ENCODE data around the gene RAMP1.
A peak's percentile ranks its signal among the peaks of the same experiment; 100 is the strongest.
"Not testable (repeated sequence)": the region's sequence is repeated elsewhere in the genome, so short reads cannot be mapped to it uniquely, and the experiment has no call there.

Gene RAMP1

GRCh38 chr2:237921967-237922492 is 62.6 kb downstream of the RAMP1 start:
- no peak for DNase-seq

GRCh38 chr2:237922641-237923361 is 63.4 kb downstream of the RAMP1 start:
- peak; percentile 27 for DNase-seq

- peak; percentile 88 for DNase-seq
Measured at GRCh38 chr2:237923481-237924163, 64.2 kb downstream of the RAMP1 start.

GRCh38 chr2:237924164-237924534 is 64.7 kb downstream of the RAMP1 start:
- DNase-seq, result no peak

- DNase-seq, result no peak
Measured at GRCh38 chr2:237927135-237927534, 67.7 kb downstream of the RAMP1 start.

GRCh38 chr2:237927986-237928385 is 68.6 kb downstream of the RAMP1 start:
- no peak for DNase-seq

GRCh38 chr2:237929979-237930378 is 70.6 kb downstream of the RAMP1 start:
- DNase-seq, result no peak

- no peak for DNase-seq
Measured at GRCh38 chr2:237931205-237931721, 71.8 kb downstream of the RAMP1 start.

GRCh38 chr2:237932731-237933131 is 73.3 kb downstream of the RAMP1 start:
- DNase-seq, result peak; percentile 26

- no peak for DNase-seq
Measured at GRCh38 chr2:237934186-237934585, 74.8 kb downstream of the RAMP1 start.

- DNase-seq, result no peak
Measured at GRCh38 chr2:237935740-237936452, 76.5 kb downstream of the RAMP1 start.

GRCh38 chr2:237939251-237939650 is 79.8 kb downstream of the RAMP1 start:
- DNase-seq, result no peak

GRCh38 chr2:237940828-237941227 is 81.4 kb downstream of the RAMP1 start:
- no peak for DNase-seq

- DNase-seq, result no peak
Measured at GRCh38 chr2:237941239-237941638, 81.8 kb downstream of the RAMP1 start.

GRCh38 chr2:237942513-237942899 is 83.1 kb downstream of the RAMP1 start:
- DNase-seq, result no peak

- DNase-seq, result no peak
Measured at GRCh38 chr2:237943395-237944094, 84.1 kb downstream of the RAMP1 start.

- no peak for DNase-seq
Measured at GRCh38 chr2:237944302-237944701, 84.9 kb downstream of the RAMP1 start.

GRCh38 chr2:237946423-237946822 is 87.0 kb downstream of the RAMP1 start:
- no peak for DNase-seq

GRCh38 chr2:237951354-237951753 is 91.9 kb downstream of the RAMP1 start:
- DNase-seq, result not testable (repeated sequence)

- no peak for DNase-seq
Measured at GRCh38 chr2:237951878-237952277, 92.5 kb downstream of the RAMP1 start.

GRCh38 chr2:237952851-237953250 is 93.4 kb downstream of the RAMP1 start:
- DNase-seq, result no peak

GRCh38 chr2:237955640-237956401 is 96.4 kb downstream of the RAMP1 start:
- peak; percentile 37 for DNase-seq

Measured in stimulated activated CD4-positive, alpha-beta T cell treated with anti-CD3 and anti-CD28 coated beads, Interleukin-15, amount 100 ng/mL, for 24 hours (primary cell).